GM12878 (cell line): ENCODE results near the gene DMD. TPM values are rescaled to one million over a fixed set of nuclear protein-coding genes. Genes with fewer than 3 reads are reported as not detected.

Source experiments
- ATAC-seq: fragments of 200-7000 bp; cut with Tn5 transposase; 3 replicates; pipeline ENCODE4 v1.9.1; 2020; ENCODE audit warnings: mild to moderate bottlenecking, moderate library complexity
- BruUV-seq: library from RNA; stranded (reverse); fragments of 400-500 nt; replicated peaks from 2 replicates; lab custom pipeline; 2021; lab: Mats Ljungman, UMichigan
- CTCF ChIA-PET: fragments of 300-600 bp; sonication (Branson Sonifier 250); formaldehyde crosslinking; extraction: SDS; loops from one replicate; lab custom pipeline; 2021; ENCODE audit warnings: inconsistent platforms; lab: Yijun Ruan, JAX
- POLR2A ChIA-PET: fragments of 350-600 bp; formaldehyde crosslinking; extraction: SDS; loops from one replicate; lab custom pipeline; 2021; ENCODE audit warnings: inconsistent platforms; lab: Charles Lee
- RAD21 ChIA-PET: fragments of 300-600 bp; sonication (Branson Sonifier 250); formaldehyde crosslinking; loops from one replicate; lab custom pipeline; 2023; ENCODE audit warnings: antibody characterized with exemption; ENCODE audit not compliant: unreplicated experiment; lab: Charles Lee
- SMC1A ChIA-PET: fragments of 300-600 bp; sonication (Branson Sonifier 250); formaldehyde crosslinking; loops from one replicate; lab custom pipeline; 2023; ENCODE audit not compliant: unreplicated experiment, uncharacterized antibody; lab: Charles Lee
- DNase-seq: peaks from one replicate; pipeline ENCODE4 v3.0.0-alpha.2; 2011; ENCODE audit warnings: low read depth, low spot score
- FAIRE-seq: peaks from 3 replicates; lab custom pipeline; 2011; peaks lifted over from hg19 to GRCh38; lab: Jason Lieb, UNC
- H2AFZ ChIP-seq: 2 replicates; pipeline ENCODE4 v1.6.0; 2011; ENCODE audit warnings: low read depth, low read length, control low read depth; ENCODE audit not compliant: control insufficient read depth
- H3K27ac ChIP-seq: 2 replicates; pipeline ENCODE4 v1.5.1; 2011; ENCODE audit warnings: control low read depth; ENCODE audit not compliant: control insufficient read depth, insufficient read depth
- H3K27me3 ChIP-seq, 2 experiments: replicated peaks in 1 of 2; 2 replicates each; pipeline versions ENCODE4 v1.6.0 to v1.6.1; 2011; ENCODE audit warnings: low read length in 1 of 2; ENCODE audit not compliant: control insufficient read depth in 2 of 2, insufficient read depth in 2 of 2
- H3K36me3 ChIP-seq, 2 experiments: 2 replicates each; pipeline ENCODE4 v1.5.1; 2011; ENCODE audit warnings: low read length in 1 of 2; ENCODE audit not compliant: control insufficient read depth in 2 of 2, insufficient read depth in 2 of 2
- H3K4me1 ChIP-seq: 2 replicates; pipeline ENCODE4 v1.6.1; 2011; ENCODE audit warnings: mild to moderate bottlenecking, low read length, moderate library complexity, mixed read lengths; ENCODE audit not compliant: control insufficient read depth, insufficient read depth
- H3K4me2 ChIP-seq: 2 replicates; pipeline ENCODE4 v1.6.0; 2011; ENCODE audit warnings: control low read depth; ENCODE audit not compliant: control insufficient read depth, insufficient read depth
- H3K4me3 ChIP-seq: fragments of 200-600 bp; sonication (generic); 2 replicates; pipeline ENCODE4 v1.5.1; 2016
- H3K79me2 ChIP-seq: 2 replicates; pipeline ENCODE4 v1.6.0; 2011; ENCODE audit warnings: low read length; ENCODE audit not compliant: control insufficient read depth, insufficient read depth
- H3K9ac ChIP-seq: 2 replicates; pipeline ENCODE4 v1.8.0; 2011; ENCODE audit warnings: low read length, control low read depth, mixed read lengths; ENCODE audit not compliant: control insufficient read depth, insufficient read depth
- H3K9me3 ChIP-seq: replicated peaks from 3 replicates; pipeline ENCODE4 v1.5.1; 2011; ENCODE audit warnings: mild to moderate bottlenecking, low read length; ENCODE audit not compliant: control insufficient read depth, insufficient read depth
- H4K20me1 ChIP-seq: 2 replicates; pipeline ENCODE4 v1.6.0; 2011; ENCODE audit not compliant: control insufficient read depth, insufficient read depth
- BMI1 ChIP-seq: fragments of 450-650 bp; IDR thresholded peaks from 2 replicates; pipeline ENCODE4 v1.6.1; 2016; ENCODE audit warnings: mild to moderate bottlenecking, moderate library complexity, borderline replicate concordance
- CREM ChIP-seq: IDR thresholded peaks from 2 replicates; pipeline ENCODE4 v1.6.1; 2014; ENCODE audit warnings: antibody characterized with exemption, low read depth
- ETV6 ChIP-seq, 2 experiments: fragments of 450-650 bp in 1 of 2; IDR thresholded peaks in 1 of 2; conservative IDR thresholded peaks in 1 of 2; 2 replicates each; pipeline ENCODE4 v1.6.1; 2014; ENCODE audit warnings: antibody characterized with exemption in 1 of 2, borderline replicate concordance in 1 of 2, low read depth in 1 of 2, mild to moderate bottlenecking in 1 of 2, moderate library complexity in 1 of 2
- HCFC1 ChIP-seq: fragments of 150-350 bp; IDR thresholded peaks from 2 replicates; pipeline ENCODE4 v1.6.1; 2014; ENCODE audit warnings: low read length
- KDM1A ChIP-seq: fragments of 200-600 bp; sonication (generic); IDR thresholded peaks from 2 replicates; pipeline ENCODE4 v1.6.1; 2016; ENCODE audit warnings: borderline replicate concordance
- MTA3 ChIP-seq: IDR thresholded peaks from 2 replicates; pipeline ENCODE4 v1.6.1; 2012; ENCODE audit warnings: low read length, inconsistent platforms, borderline replicate concordance
- SIN3A ChIP-seq: IDR thresholded peaks from 2 replicates; pipeline ENCODE4 v1.6.1; 2012; ENCODE audit warnings: low read depth, low read length, improper control_type of control experiment
- SIX5 ChIP-seq: IDR thresholded peaks from 2 replicates; pipeline ENCODE4 v1.6.1; 2011; ENCODE audit warnings: mild to moderate bottlenecking, low read depth, low read length, moderate library complexity; ENCODE audit not compliant: severe bottlenecking
- SMAD5 ChIP-seq: IDR thresholded peaks from 2 replicates; pipeline ENCODE4 v1.6.1; 2016; ENCODE audit warnings: antibody characterized with exemption, low read depth
- SMARCA5 ChIP-seq: fragments of 450-650 bp; IDR thresholded peaks from 2 replicates; pipeline ENCODE4 v1.6.1; 2017; ENCODE audit warnings: mild to moderate bottlenecking
- SMC3 ChIP-seq: IDR thresholded peaks from 2 replicates; pipeline ENCODE4 v1.6.1; 2011; ENCODE audit warnings: low read length, improper control_type of control experiment, borderline replicate concordance
- SRF ChIP-seq, 2 experiments: IDR thresholded peaks; 2 replicates each; pipeline ENCODE4 v1.6.1; 2011; ENCODE audit warnings: low read depth in 2 of 2, low read length in 2 of 2, mild to moderate bottlenecking in 1 of 2, moderate library complexity in 1 of 2
- ZNF207 ChIP-seq: fragments of 450-650 bp; IDR thresholded peaks from 2 replicates; pipeline ENCODE4 v1.6.1; 2014; ENCODE audit warnings: antibody characterized with exemption, mild to moderate bottlenecking, borderline replicate concordance
- in situ Hi-C: fragments of 300-500 bp; cut with MboI; formaldehyde crosslinking; loops from 9 replicates; pipeline ENCODE4 v1.14.3; 2018; ENCODE audit warnings: mixed read lengths
- intact Hi-C: fragments of 100-400 bp; cut with micrococcal nuclease; formaldehyde crosslinking; loops from one replicate; pipeline ENCODE4 v1.14.2; 2022; ENCODE audit not compliant: unreplicated experiment
- polyA plus RNA-seq, 11 experiments: library from polyadenylated mRNA; depleted of rRNA in 4 of 11; unstranded in 6 of 11; stranded (reverse) in 5 of 11; fragments of >200 nt; fragmentation: Nextera tagmentation in 4 of 11; fragmentation: Illumina TruSeq in 1 of 11; extraction: Ambion mirVana in 4 of 11; extraction: Trizol in 1 of 11; gene quantifications; 1 replicate in 1 of 11; 2 replicates in 10 of 11; pipeline versions ENCODE4 v1.2.1 to v1.2.3, GENCODE V29; 2011 to 2016; ENCODE audit warnings: inconsistent platforms in 2 of 11, missing spikeins in 2 of 11, low read depth in 1 of 11
- total RNA-seq, 4 experiments: library from RNA; depleted of rRNA in 3 of 4; stranded (reverse); fragments of >200 nt in 3 of 4; fragmentation: Illumina TruSeq in 1 of 4; extraction: Trizol in 1 of 4; gene quantifications; 2 replicates each; pipeline versions ENCODE4 v1.2.1 to v1.2.3, GENCODE V29; 2013 to 2021
- TF ChIP-seq, protein P1 (sequence below), 3 experiments: IDR thresholded peaks in 2 of 3; conservative IDR thresholded peaks in 1 of 3; 2 replicates each; pipeline ENCODE4 v1.5.1; 2011; ENCODE audit warnings: low read depth in 3 of 3, low read length in 3 of 3, mild to moderate bottlenecking in 3 of 3, control low read depth in 2 of 3, moderate library complexity in 2 of 3, inconsistent platforms in 1 of 3, mixed read lengths in 1 of 3; ENCODE audit not compliant: control insufficient read depth in 2 of 3, insufficient read depth in 1 of 3; ENCODE audit errors: extremely low read depth in 1 of 3
- TF ChIP-seq, protein P2 (sequence below): fragments of 450-650 bp; IDR thresholded peaks from 2 replicates; pipeline ENCODE4 v1.6.1; 2017; ENCODE audit warnings: mild to moderate bottlenecking
- TF ChIP-seq, protein P3 (sequence below): IDR thresholded peaks from 2 replicates; pipeline ENCODE4 v1.6.1; 2012; ENCODE audit warnings: improper control_type of control experiment, low read depth, low read length; ENCODE audit not compliant: insufficient replicate concordance

DMD gene
- total and polyA plus RNA-seq, 10 of the 15 experiments (the other 5 are each of a cell fraction or from before 2014, with no cell fraction given), result 1.4 to 24.3 (median 4.3) TPM

DNA sequence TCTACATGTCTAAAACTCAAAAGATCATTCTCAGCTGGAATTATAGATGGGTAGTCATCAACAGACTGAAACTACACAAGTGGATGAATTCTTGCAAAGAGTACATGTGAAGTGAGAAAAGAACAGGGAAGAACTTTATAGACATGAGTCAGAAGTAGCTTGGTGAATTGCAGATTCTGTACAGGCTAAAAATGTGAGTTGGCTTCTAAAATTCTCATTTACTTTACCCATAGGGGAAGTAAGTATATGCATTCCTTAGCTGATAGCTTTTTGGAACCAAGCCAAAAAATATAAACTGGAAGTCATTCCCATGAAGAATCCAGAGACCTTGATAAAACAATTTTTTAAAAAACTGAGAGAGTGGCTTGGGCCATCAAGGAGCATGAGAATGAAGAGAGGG is 1555.3 kb downstream of the DMD start:
- Histone ChIP-seq H3K4me2 (no peak overlapping the region), H3K27ac (no peak overlapping the region), H3K4me1 (no peaks in the 10 kb centered on the region), H3K36me3 (no peaks in the 10 kb centered on the region), H4K20me1 (no peaks in the 10 kb centered on the region), H3K27me3 (no peaks in the 10 kb centered on the region), H3K4me3 (no peak overlapping the region), H3K79me2 (no peaks in the 10 kb centered on the region), H2AFZ (no peak overlapping the region), H3K9me3 (no peaks in the 10 kb centered on the region), H3K9ac (no peak overlapping the region)
- in situ Hi-C loops (loop anchor here (5.0 to 10.0 kb wide), 3 partner anchors 451 to 921 kb away; no protein-coding TSS in a partner anchor), intact Hi-C loops (loop anchor here (5.0 to 10.0 kb wide), 2 partner anchors 211 to 919 kb away; no protein-coding TSS in a partner anchor)
- DNase-seq (no peak), ATAC-seq (peak; percentile 32; the same call in 2 of the 3 replicates), FAIRE-seq (no peak)
- POLR2A ChIA-PET, result no interaction called here
- SMC1A ChIA-PET, result interaction anchor here (0.6 to 11.3 kb wide), 13 partner anchors 10 to 684 kb away, joined by 3 to 147 read pairs (median 4); no protein-coding TSS in a partner anchor
- CTCF ChIA-PET, result interaction anchor here (0.8 to 6.2 kb wide), 12 partner anchors 11 to 920 kb away, joined by 3 to 137 read pairs (median 4); no protein-coding TSS in a partner anchor
- BruUV-seq, result no TSS peak
- RAD21 ChIA-PET, result interaction anchor here (1.5 to 3.5 kb wide), 6 partner anchors 363 to 920 kb away, joined by 5 to 57 read pairs (median 10); no protein-coding TSS in a partner anchor
- TF ChIP-seq, protein P1, sequence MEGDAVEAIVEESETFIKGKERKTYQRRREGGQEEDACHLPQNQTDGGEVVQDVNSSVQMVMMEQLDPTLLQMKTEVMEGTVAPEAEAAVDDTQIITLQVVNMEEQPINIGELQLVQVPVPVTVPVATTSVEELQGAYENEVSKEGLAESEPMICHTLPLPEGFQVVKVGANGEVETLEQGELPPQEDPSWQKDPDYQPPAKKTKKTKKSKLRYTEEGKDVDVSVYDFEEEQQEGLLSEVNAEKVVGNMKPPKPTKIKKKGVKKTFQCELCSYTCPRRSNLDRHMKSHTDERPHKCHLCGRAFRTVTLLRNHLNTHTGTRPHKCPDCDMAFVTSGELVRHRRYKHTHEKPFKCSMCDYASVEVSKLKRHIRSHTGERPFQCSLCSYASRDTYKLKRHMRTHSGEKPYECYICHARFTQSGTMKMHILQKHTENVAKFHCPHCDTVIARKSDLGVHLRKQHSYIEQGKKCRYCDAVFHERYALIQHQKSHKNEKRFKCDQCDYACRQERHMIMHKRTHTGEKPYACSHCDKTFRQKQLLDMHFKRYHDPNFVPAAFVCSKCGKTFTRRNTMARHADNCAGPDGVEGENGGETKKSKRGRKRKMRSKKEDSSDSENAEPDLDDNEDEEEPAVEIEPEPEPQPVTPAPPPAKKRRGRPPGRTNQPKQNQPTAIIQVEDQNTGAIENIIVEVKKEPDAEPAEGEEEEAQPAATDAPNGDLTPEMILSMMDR (IDR thresholded peaks at IDR 0.05 in 2 of 3, conservative IDR thresholded peaks at IDR 0.05 in 1 of 3; ENCODE audit: control insufficient read depth in 2 of 3, extremely low read depth in 1 of 3, insufficient read depth in 1 of 3, low read depth in 3 of 3, low read length in 3 of 3), result no peak
- TF ChIP-seq SIX5, result no peak
- TF ChIP-seq SMAD5, result no peak
- TF ChIP-seq HCFC1, result no peak
- no peak for TF ChIP-seq CREM
- TF ChIP-seq ETV6 (conservative IDR thresholded peaks at IDR 0.05 in 1 of 2, IDR thresholded peaks at IDR 0.05 in 1 of 2; ENCODE audit: borderline replicate concordance in 1 of 2, low read depth in 1 of 2), result no peak
- no peak for TF ChIP-seq SMC3
- TF ChIP-seq MTA3, result no peak
- TF ChIP-seq KDM1A, result no peak
- no peak for TF ChIP-seq SRF (IDR thresholded peaks at IDR 0.05; ENCODE audit: low read depth in 2 of 2, low read length in 2 of 2)
- no peak for TF ChIP-seq ZNF207
- TF ChIP-seq SIN3A, result no peak
- no peak for TF ChIP-seq BMI1
- TF ChIP-seq, protein P2, sequence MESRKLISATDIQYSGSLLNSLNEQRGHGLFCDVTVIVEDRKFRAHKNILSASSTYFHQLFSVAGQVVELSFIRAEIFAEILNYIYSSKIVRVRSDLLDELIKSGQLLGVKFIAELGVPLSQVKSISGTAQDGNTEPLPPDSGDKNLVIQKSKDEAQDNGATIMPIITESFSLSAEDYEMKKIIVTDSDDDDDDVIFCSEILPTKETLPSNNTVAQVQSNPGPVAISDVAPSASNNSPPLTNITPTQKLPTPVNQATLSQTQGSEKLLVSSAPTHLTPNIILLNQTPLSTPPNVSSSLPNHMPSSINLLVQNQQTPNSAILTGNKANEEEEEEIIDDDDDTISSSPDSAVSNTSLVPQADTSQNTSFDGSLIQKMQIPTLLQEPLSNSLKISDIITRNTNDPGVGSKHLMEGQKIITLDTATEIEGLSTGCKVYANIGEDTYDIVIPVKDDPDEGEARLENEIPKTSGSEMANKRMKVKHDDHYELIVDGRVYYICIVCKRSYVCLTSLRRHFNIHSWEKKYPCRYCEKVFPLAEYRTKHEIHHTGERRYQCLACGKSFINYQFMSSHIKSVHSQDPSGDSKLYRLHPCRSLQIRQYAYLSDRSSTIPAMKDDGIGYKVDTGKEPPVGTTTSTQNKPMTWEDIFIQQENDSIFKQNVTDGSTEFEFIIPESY, result no peak
- TF ChIP-seq SMARCA5, result no peak
- TF ChIP-seq, protein P3, sequence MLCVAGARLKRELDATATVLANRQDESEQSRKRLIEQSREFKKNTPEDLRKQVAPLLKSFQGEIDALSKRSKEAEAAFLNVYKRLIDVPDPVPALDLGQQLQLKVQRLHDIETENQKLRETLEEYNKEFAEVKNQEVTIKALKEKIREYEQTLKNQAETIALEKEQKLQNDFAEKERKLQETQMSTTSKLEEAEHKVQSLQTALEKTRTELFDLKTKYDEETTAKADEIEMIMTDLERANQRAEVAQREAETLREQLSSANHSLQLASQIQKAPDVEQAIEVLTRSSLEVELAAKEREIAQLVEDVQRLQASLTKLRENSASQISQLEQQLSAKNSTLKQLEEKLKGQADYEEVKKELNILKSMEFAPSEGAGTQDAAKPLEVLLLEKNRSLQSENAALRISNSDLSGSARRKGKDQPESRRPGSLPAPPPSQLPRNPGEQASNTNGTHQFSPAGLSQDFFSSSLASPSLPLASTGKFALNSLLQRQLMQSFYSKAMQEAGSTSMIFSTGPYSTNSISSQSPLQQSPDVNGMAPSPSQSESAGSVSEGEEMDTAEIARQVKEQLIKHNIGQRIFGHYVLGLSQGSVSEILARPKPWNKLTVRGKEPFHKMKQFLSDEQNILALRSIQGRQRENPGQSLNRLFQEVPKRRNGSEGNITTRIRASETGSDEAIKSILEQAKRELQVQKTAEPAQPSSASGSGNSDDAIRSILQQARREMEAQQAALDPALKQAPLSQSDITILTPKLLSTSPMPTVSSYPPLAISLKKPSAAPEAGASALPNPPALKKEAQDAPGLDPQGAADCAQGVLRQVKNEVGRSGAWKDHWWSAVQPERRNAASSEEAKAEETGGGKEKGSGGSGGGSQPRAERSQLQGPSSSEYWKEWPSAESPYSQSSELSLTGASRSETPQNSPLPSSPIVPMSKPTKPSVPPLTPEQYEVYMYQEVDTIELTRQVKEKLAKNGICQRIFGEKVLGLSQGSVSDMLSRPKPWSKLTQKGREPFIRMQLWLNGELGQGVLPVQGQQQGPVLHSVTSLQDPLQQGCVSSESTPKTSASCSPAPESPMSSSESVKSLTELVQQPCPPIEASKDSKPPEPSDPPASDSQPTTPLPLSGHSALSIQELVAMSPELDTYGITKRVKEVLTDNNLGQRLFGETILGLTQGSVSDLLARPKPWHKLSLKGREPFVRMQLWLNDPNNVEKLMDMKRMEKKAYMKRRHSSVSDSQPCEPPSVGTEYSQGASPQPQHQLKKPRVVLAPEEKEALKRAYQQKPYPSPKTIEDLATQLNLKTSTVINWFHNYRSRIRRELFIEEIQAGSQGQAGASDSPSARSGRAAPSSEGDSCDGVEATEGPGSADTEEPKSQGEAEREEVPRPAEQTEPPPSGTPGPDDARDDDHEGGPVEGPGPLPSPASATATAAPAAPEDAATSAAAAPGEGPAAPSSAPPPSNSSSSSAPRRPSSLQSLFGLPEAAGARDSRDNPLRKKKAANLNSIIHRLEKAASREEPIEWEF, result no peak
